ENCODE results near the gene HSF4.

GRCh38 chr16:67169642-67170167, 5.2 kb downstream of the HSF4 start:
- TF ChIP-seq, protein P1, sequence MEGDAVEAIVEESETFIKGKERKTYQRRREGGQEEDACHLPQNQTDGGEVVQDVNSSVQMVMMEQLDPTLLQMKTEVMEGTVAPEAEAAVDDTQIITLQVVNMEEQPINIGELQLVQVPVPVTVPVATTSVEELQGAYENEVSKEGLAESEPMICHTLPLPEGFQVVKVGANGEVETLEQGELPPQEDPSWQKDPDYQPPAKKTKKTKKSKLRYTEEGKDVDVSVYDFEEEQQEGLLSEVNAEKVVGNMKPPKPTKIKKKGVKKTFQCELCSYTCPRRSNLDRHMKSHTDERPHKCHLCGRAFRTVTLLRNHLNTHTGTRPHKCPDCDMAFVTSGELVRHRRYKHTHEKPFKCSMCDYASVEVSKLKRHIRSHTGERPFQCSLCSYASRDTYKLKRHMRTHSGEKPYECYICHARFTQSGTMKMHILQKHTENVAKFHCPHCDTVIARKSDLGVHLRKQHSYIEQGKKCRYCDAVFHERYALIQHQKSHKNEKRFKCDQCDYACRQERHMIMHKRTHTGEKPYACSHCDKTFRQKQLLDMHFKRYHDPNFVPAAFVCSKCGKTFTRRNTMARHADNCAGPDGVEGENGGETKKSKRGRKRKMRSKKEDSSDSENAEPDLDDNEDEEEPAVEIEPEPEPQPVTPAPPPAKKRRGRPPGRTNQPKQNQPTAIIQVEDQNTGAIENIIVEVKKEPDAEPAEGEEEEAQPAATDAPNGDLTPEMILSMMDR (conservative IDR thresholded peaks at IDR 0.05; ENCODE audit: low read length): peak; percentile 83
- no peak for TF ChIP-seq EZH2phosphoT487 (IDR thresholded peaks at IDR 0.05; ENCODE audit: borderline replicate concordance)

All from Loucy (cell line).